Measurements from ENCODE around the gene RMND5B. TPM values are rescaled to one million over a fixed set of nuclear protein-coding genes. Genes with fewer than 3 reads are reported as not detected.

Gene RMND5B
- total RNA-seq, 1 experiment from 2014 or later: 30.3 TPM

DNA sequence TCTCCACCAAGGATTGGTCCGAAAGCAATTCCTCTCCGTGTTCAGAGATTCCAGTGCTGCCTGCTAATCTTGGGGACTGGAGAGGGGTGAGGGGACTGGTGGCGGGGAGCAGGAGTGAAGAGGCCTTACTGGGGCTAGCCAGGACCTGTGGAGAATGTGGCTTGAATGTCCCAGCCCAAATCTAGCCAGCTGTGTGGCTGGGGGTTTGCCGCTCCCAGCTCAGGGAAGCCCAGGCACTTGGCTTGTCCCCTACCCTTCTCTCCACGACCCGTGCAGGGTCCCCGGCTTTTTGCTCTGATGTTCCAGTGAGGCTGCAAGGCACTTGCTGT lies 15.0 kb upstream of the RMND5B start:
- peaks cover 19% of the 10 kb centered on the region for H3K4me1 ChIP-seq (replicated peaks; ENCODE audit: insufficient read depth)
- no peak overlapping the region for H3K4me3 ChIP-seq
- no peaks in the 10 kb centered on the region for H3K9me2 ChIP-seq (ENCODE audit: insufficient read depth)
- H4K20me1 ChIP-seq (ENCODE audit: insufficient read depth): no peaks in the 10 kb centered on the region
- intact Hi-C loops (cut with micrococcal nuclease; ENCODE audit: unreplicated experiment): no loop called here
- no peaks in the 10 kb centered on the region for H3K9me3 ChIP-seq (ENCODE audit: insufficient read depth, low read depth)
- no peak overlapping the region; the same call in 1 of the 2 replicates for H3K4me2 ChIP-seq
- no peaks in the 10 kb centered on the region for H3K36me3 ChIP-seq (ENCODE audit: low read depth)
- DNase-seq: no peak
- TF ChIP-seq, protein P1, sequence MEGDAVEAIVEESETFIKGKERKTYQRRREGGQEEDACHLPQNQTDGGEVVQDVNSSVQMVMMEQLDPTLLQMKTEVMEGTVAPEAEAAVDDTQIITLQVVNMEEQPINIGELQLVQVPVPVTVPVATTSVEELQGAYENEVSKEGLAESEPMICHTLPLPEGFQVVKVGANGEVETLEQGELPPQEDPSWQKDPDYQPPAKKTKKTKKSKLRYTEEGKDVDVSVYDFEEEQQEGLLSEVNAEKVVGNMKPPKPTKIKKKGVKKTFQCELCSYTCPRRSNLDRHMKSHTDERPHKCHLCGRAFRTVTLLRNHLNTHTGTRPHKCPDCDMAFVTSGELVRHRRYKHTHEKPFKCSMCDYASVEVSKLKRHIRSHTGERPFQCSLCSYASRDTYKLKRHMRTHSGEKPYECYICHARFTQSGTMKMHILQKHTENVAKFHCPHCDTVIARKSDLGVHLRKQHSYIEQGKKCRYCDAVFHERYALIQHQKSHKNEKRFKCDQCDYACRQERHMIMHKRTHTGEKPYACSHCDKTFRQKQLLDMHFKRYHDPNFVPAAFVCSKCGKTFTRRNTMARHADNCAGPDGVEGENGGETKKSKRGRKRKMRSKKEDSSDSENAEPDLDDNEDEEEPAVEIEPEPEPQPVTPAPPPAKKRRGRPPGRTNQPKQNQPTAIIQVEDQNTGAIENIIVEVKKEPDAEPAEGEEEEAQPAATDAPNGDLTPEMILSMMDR (conservative IDR thresholded peaks at IDR 0.05): no peak
- no peak for TF ChIP-seq EZH2 (IDR thresholded peaks at IDR 0.05; ENCODE audit: low read depth)
- no peaks in the 10 kb centered on the region; the same call in 1 of the 2 replicates for H3K79me2 ChIP-seq (ENCODE audit: low read depth)
- no peak overlapping the region for H3K27ac ChIP-seq
- H3F3A ChIP-seq (ENCODE audit: insufficient read depth, low read depth): peaks cover 14% of the 10 kb centered on the region; the same call in 1 of the 2 replicates
- POLR2A ChIA-PET (ENCODE audit: unreplicated experiment): no interaction called here
- no peak overlapping the region for H2AFZ ChIP-seq
- no peaks in the 10 kb centered on the region for H3K27me3 ChIP-seq (ENCODE audit: insufficient read depth, low read depth)
- no TSS peak for BruUV-seq (replicated peaks)
- CTCF ChIA-PET: no interaction called here

DNA sequence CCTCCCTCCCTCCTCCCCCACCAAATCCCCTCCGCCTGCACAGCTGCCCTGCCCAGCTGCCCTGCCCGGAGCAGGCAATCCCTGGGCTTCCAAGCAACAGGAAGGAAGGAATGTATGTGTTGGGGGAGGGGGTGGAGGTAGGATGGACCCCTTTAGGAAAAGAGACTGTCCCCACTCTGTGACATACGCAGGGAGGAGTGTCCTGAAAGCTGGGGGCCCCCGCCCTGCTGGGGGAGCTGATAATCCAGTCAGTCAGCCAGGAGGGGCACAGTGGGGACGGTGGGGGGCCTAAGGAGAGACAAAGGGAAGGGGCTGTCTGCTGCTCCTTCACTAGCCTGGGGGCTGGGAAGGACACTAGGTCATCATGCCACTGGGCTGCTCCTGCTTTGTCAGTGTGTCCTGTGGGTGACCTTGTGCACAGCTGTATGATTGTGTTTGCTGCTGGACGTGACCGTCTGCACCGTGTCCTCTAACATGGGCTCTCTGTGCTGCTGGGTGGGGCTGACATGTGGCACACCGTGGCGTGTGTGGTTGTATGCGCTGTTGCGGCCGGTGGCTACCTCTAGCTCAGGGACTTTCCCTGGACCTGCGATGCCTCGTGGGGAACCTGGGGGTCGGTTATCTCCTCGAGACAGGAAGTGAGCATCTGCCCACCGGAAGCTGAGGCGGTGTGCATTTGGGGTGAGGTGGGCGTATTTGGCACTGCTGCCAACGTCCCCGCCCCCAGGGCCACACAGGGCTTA lies 14.5 kb upstream of the RMND5B start:
- POLR2A ChIA-PET (ENCODE audit: unreplicated experiment): no interaction called here
- H3K27me3 ChIP-seq (ENCODE audit: insufficient read depth, low read depth): no peaks in the 10 kb centered on the region
- H3F3A ChIP-seq (ENCODE audit: insufficient read depth, low read depth): peaks cover 14% of the 10 kb centered on the region; the same call in 1 of the 2 replicates
- intact Hi-C loops (cut with micrococcal nuclease; ENCODE audit: unreplicated experiment): no loop called here
- CTCF ChIA-PET: no interaction called here
- H3K36me3 ChIP-seq (ENCODE audit: low read depth): no peaks in the 10 kb centered on the region
- no peak overlapping the region for H3K4me2 ChIP-seq
- peaks cover 19% of the 10 kb centered on the region for H3K4me1 ChIP-seq (replicated peaks; ENCODE audit: insufficient read depth)
- H3K9me2 ChIP-seq (ENCODE audit: insufficient read depth): no peaks in the 10 kb centered on the region
- no peak overlapping the region for H3K4me3 ChIP-seq
- no peaks in the 10 kb centered on the region for H4K20me1 ChIP-seq (ENCODE audit: insufficient read depth)
- no peak overlapping the region for H2AFZ ChIP-seq
- BruUV-seq (replicated peaks): no TSS peak
- TF ChIP-seq EZH2 (IDR thresholded peaks at IDR 0.05; ENCODE audit: low read depth): no peak
- TF ChIP-seq, protein P1 (conservative IDR thresholded peaks at IDR 0.05): no peak
- H3K79me2 ChIP-seq (ENCODE audit: low read depth): no peaks in the 10 kb centered on the region; the same call in 1 of the 2 replicates
- H3K9me3 ChIP-seq (ENCODE audit: insufficient read depth, low read depth): no peaks in the 10 kb centered on the region
- H3K27ac ChIP-seq: no peak overlapping the region
- no peak for DNase-seq

DNA sequence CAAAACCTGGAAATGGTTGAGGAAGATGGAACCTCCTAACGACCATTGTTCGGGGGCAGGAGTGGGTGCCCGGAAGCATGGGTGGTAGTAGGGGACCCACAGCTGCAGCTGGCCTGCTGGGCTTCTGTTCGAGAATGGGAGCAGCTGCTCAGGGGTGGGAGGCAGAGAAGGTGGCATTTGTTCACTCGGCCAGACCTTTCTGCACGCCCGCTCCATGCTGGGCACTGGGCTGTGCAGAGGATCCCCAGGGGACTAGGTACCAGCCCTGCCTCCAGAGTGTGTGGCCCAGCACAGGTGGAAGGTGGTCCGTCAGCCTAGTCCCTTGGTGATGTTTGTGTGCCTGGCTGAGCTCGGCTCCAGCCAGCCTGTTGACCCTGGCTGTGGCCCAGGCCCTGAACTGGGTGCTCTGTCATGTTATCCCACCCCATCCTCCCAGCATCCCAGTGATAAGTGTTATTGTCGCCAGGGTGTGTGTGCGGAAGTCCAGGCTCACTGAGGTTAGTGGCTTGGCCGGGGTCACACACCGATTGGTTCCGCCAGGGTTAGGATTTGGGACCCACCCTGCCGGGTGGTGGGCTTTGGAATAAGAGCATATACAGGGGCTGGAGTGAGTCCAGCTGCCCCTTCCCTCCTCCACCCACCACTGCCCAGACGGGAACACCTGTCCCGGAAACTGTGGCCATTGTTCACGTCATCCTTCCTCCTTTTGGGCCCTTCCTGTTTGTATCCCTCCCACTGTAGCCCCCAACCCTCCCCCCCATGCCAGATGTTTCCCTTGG lies 12.7 kb upstream of the RMND5B start:
- no TSS peak for BruUV-seq (replicated peaks)

More for the DNA sequence above, 12.7 kb upstream of the RMND5B start:
- Histone ChIP-seq H3K4me1 (replicated peaks; ENCODE audit: insufficient read depth) (peaks cover 6% of the 10 kb centered on the region), H2AFZ (no peak overlapping the region), H3K9me2 (ENCODE audit: insufficient read depth) (no peaks in the 10 kb centered on the region), H4K20me1 (ENCODE audit: insufficient read depth) (no peaks in the 10 kb centered on the region), H3K27ac (no peak overlapping the region), H3F3A (ENCODE audit: insufficient read depth, low read depth) (peaks cover 5% of the 10 kb centered on the region; the same call in 1 of the 2 replicates), H3K36me3 (ENCODE audit: low read depth) (no peaks in the 10 kb centered on the region), H3K27me3 (ENCODE audit: insufficient read depth, low read depth) (no peaks in the 10 kb centered on the region), H3K4me3 (no peak overlapping the region), H3K9me3 (ENCODE audit: insufficient read depth, low read depth) (no peaks in the 10 kb centered on the region), H3K79me2 (ENCODE audit: low read depth) (no peaks in the 10 kb centered on the region; the same call in 1 of the 2 replicates), H3K4me2 (no peak overlapping the region)
- POLR2A ChIA-PET (ENCODE audit: unreplicated experiment): no interaction called here
- TF ChIP-seq EZH2 (IDR thresholded peaks at IDR 0.05; ENCODE audit: low read depth): no peak
- TF ChIP-seq, protein P1 (conservative IDR thresholded peaks at IDR 0.05): no peak
- CTCF ChIA-PET: no interaction called here
- DNase-seq: no peak
- intact Hi-C loops (cut with micrococcal nuclease; ENCODE audit: unreplicated experiment): no loop called here

Data from PC-9 (cell line).